ENCODE results near the gene ITPK1. TPM values are rescaled to one million over a fixed set of nuclear protein-coding genes. Genes with fewer than 3 reads are reported as not detected.

The ITPK1 gene
- total RNA-seq, 2 experiments from 2014 or later: 17.8 to 34.7 TPM

DNA sequence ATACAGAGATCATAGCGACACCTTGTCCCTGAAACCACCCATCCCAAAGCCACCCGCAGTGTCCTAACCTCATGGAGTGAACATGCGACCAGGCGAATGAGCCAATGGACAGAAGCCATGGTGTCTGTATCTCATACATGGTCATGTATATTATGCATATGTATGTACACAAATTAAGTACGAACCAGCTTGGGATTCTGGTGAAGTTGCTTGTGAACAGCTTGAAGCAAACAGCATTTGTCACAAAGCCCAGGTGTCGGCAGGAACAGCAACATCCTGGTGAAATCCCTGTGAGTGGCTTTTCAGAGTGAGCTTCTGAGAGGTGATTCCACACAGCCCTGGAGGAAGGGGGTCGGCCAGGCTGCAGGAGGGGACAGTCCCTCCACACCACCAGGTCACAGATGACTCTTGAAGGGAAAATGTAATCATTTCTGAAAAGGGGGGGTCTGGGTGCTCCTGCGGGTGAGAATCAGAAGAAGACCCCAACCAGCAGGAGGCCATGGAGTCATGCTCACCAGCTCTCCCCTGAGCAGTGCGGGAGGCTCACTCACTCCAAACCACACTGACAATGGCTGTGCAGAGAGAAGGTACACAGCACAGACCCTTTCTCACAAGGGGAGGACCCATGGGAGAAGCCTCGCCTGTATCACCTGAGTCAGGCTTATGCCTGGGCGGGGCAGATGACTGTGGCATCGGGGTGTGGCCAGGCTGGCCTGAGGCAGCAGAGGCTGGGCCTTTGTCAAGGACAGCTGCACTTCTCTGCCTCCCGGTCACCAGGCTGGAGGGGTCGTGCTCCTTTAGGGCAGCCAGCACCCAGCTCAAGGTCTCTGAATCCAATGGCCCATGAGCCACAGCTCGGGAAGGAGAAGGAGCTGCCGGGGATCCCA, 178.4 kb downstream of the ITPK1 start:
- no peak overlapping the region for H2AFZ ChIP-seq (ENCODE audit: low read length)
- no peaks in the 10 kb centered on the region for H4K20me1 ChIP-seq (ENCODE audit: insufficient read depth, low read length)
- no peak overlapping the region for H3K4me2 ChIP-seq (ENCODE audit: low read length)
- H3K4me3 ChIP-seq (ENCODE audit: low read depth, low read length, poor library complexity, severe bottlenecking): no peak overlapping the region
- H3K36me3 ChIP-seq (ENCODE audit: insufficient read depth, low read length): no peaks in the 10 kb centered on the region
- H3K9me3 ChIP-seq (ENCODE audit: low read length): no peaks in the 10 kb centered on the region
- DNase-seq (ENCODE audit: low spot score): no peak
- BruUV-seq (replicated peaks): no TSS peak
- no peak overlapping the region for H3K27ac ChIP-seq (ENCODE audit: low read depth, low read length, poor library complexity, severe bottlenecking)
- TF ChIP-seq, protein P1, sequence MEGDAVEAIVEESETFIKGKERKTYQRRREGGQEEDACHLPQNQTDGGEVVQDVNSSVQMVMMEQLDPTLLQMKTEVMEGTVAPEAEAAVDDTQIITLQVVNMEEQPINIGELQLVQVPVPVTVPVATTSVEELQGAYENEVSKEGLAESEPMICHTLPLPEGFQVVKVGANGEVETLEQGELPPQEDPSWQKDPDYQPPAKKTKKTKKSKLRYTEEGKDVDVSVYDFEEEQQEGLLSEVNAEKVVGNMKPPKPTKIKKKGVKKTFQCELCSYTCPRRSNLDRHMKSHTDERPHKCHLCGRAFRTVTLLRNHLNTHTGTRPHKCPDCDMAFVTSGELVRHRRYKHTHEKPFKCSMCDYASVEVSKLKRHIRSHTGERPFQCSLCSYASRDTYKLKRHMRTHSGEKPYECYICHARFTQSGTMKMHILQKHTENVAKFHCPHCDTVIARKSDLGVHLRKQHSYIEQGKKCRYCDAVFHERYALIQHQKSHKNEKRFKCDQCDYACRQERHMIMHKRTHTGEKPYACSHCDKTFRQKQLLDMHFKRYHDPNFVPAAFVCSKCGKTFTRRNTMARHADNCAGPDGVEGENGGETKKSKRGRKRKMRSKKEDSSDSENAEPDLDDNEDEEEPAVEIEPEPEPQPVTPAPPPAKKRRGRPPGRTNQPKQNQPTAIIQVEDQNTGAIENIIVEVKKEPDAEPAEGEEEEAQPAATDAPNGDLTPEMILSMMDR (conservative IDR thresholded peaks at IDR 0.05; ENCODE audit: low read length): no peak
- TF ChIP-seq EZH2phosphoT487 (IDR thresholded peaks at IDR 0.05; ENCODE audit: borderline replicate concordance, low read depth, low read length): no peak
- intact Hi-C loops (cut with micrococcal nuclease; ENCODE audit: unreplicated experiment): no loop called here
- ChIA-PET POLR2A (no interaction called here), CTCF (ENCODE audit: unreplicated experiment) (no interaction called here)
- H3K79me2 ChIP-seq (ENCODE audit: insufficient read depth, low read depth, low read length): no peaks in the 10 kb centered on the region
- no peaks in the 10 kb centered on the region for H3K9me2 ChIP-seq (ENCODE audit: insufficient read depth, low read length)
- no peaks in the 10 kb centered on the region for H3K4me1 ChIP-seq (ENCODE audit: insufficient read depth, low read length, poor library complexity, severe bottlenecking)

GRCh38 chr14:92936085-92936484, 179.6 kb downstream of the ITPK1 start:
- no TSS peak for BruUV-seq (replicated peaks)
- no peaks in the 10 kb centered on the region for H3K9me3 ChIP-seq (ENCODE audit: low read length)
- no peaks in the 10 kb centered on the region for H3K36me3 ChIP-seq (ENCODE audit: insufficient read depth, low read length)
- TF ChIP-seq, protein P1 (conservative IDR thresholded peaks at IDR 0.05; ENCODE audit: low read length): no peak
- no peak for TF ChIP-seq EZH2phosphoT487 (IDR thresholded peaks at IDR 0.05; ENCODE audit: borderline replicate concordance, low read depth, low read length)
- no peak overlapping the region for H3K4me3 ChIP-seq (ENCODE audit: low read depth, low read length, poor library complexity, severe bottlenecking)
- DNase-seq (ENCODE audit: low spot score): no peak
- no peak overlapping the region for H3K4me2 ChIP-seq (ENCODE audit: low read length)
- H3K27ac ChIP-seq (ENCODE audit: low read depth, low read length, poor library complexity, severe bottlenecking): no peak overlapping the region
- POLR2A ChIA-PET: no interaction called here
- CTCF ChIA-PET (ENCODE audit: unreplicated experiment): no interaction called here
- H3K4me1 ChIP-seq (ENCODE audit: insufficient read depth, low read length, poor library complexity, severe bottlenecking): no peaks in the 10 kb centered on the region
- H3K9me2 ChIP-seq (ENCODE audit: insufficient read depth, low read length): no peaks in the 10 kb centered on the region
- intact Hi-C loops (cut with micrococcal nuclease; ENCODE audit: unreplicated experiment): no loop called here
- H4K20me1 ChIP-seq (ENCODE audit: insufficient read depth, low read length): no peaks in the 10 kb centered on the region
- H2AFZ ChIP-seq (ENCODE audit: low read length): no peak overlapping the region
- no peaks in the 10 kb centered on the region for H3K79me2 ChIP-seq (ENCODE audit: insufficient read depth, low read depth, low read length)

- CTCF ChIA-PET (ENCODE audit: unreplicated experiment): no interaction called here
- Histone ChIP-seq H2AFZ (ENCODE audit: low read length) (no peak overlapping the region), H3K27ac (ENCODE audit: low read depth, low read length, poor library complexity, severe bottlenecking) (no peak overlapping the region), H3K79me2 (ENCODE audit: insufficient read depth, low read depth, low read length) (no peaks in the 10 kb centered on the region), H3K4me3 (ENCODE audit: low read depth, low read length, poor library complexity, severe bottlenecking) (no peak overlapping the region), H3K9me3 (ENCODE audit: low read length) (no peaks in the 10 kb centered on the region), H4K20me1 (ENCODE audit: insufficient read depth, low read length) (no peaks in the 10 kb centered on the region), H3K36me3 (ENCODE audit: insufficient read depth, low read length) (no peaks in the 10 kb centered on the region), H3K9me2 (ENCODE audit: insufficient read depth, low read length) (no peaks in the 10 kb centered on the region), H3K4me2 (ENCODE audit: low read length) (no peak overlapping the region), H3K4me1 (ENCODE audit: insufficient read depth, low read length, poor library complexity, severe bottlenecking) (no peaks in the 10 kb centered on the region)
- no TSS peak for BruUV-seq (replicated peaks)
- TF ChIP-seq, protein P1 (conservative IDR thresholded peaks at IDR 0.05; ENCODE audit: low read length): no peak
- TF ChIP-seq EZH2phosphoT487 (IDR thresholded peaks at IDR 0.05; ENCODE audit: borderline replicate concordance, low read depth, low read length): no peak
- no peak for DNase-seq (ENCODE audit: low spot score)
- POLR2A ChIA-PET: no interaction called here
- intact Hi-C loops (cut with micrococcal nuclease; ENCODE audit: unreplicated experiment): no loop called here
Measured at GRCh38 chr14:92935446-92935845, 180.3 kb downstream of the ITPK1 start.

All from OCI-LY7 (cell line).